ENCODE results near the gene CORO2B. TPM values are rescaled to one million over a fixed set of nuclear protein-coding genes. Genes with fewer than 3 reads are reported as not detected.

The CORO2B gene
- total and polyA plus RNA-seq, 8 donors, result 0.56 to 7.7 (median 1.7) TPM

GRCh38 chr15:68608844-68609232 is 30.0 kb downstream of the CORO2B start:
- WGBS, 2 donors, result 77 to 82% methylated on average over 4 of the region's 4 CpGs

GRCh38 chr15:68609629-68610028 is 30.8 kb downstream of the CORO2B start:
- DNase-seq (peak in 3 of 6 donors; percentile 22 to 45 (median 29)), ATAC-seq (peak in 3 of 4 donors; percentile 40 to 64 (median 46)), FAIRE-seq (no peak)
- no peaks in the 10 kb centered on the region for H3K27me3 ChIP-seq
- intact Hi-C loops (cut with DNase I), result no loop called here
- no peaks in the 10 kb centered on the region for H3K36me3 ChIP-seq
- no peaks in the 10 kb centered on the region for H3K9me3 ChIP-seq
- 79 to 85% methylated on average over 7 of the region's 7 CpGs for WGBS, 2 donors
- no peak overlapping the region for H3K4me3 ChIP-seq
- no peak overlapping the region for H3K27ac ChIP-seq
- H3K4me1 ChIP-seq, result peaks cover 0 to 4% (median 3%) of the 10 kb centered on the region in 3 donors
- no peak for TF ChIP-seq CTCF (IDR thresholded peaks at IDR 0.05)

More at GRCh38 chr15:68608844-68609232, 30.0 kb downstream of the CORO2B start:
- Histone ChIP-seq H3K4me3 (no peak overlapping the region), H3K9me3 (no peaks in the 10 kb centered on the region), H3K4me1 (peaks cover 0 to 4% (median 3%) of the 10 kb centered on the region in 3 donors), H3K27me3 (no peaks in the 10 kb centered on the region), H3K27ac (no peak overlapping the region), H3K36me3 (no peaks in the 10 kb centered on the region)
- intact Hi-C loops (cut with DNase I), result no loop called here
- TF ChIP-seq CTCF (IDR thresholded peaks at IDR 0.05), result no peak
- ATAC-seq (no peak), FAIRE-seq (no peak), DNase-seq (no peak)

GRCh38 chr15:68610825-68611224 is 32.0 kb downstream of the CORO2B start:
- Histone ChIP-seq H3K36me3 (no peaks in the 10 kb centered on the region), H3K27ac (no peak overlapping the region), H3K9me3 (no peaks in the 10 kb centered on the region), H3K4me1 (peaks cover 0 to 4% (median 3%) of the 10 kb centered on the region in 3 donors), H3K27me3 (no peaks in the 10 kb centered on the region), H3K4me3 (no peak overlapping the region)
- intact Hi-C loops (cut with DNase I), result no loop called here
- FAIRE-seq (no peak), ATAC-seq (no peak), DNase-seq (no peak)
- WGBS, 2 donors, result 66 to 81% methylated on average over 8 of the region's 8 CpGs
- no peak for TF ChIP-seq CTCF (IDR thresholded peaks at IDR 0.05)

GRCh38 chr15:68612503-68612902 is 33.7 kb downstream of the CORO2B start:
- ATAC-seq, result no peak
- Histone ChIP-seq H3K27me3 (no peaks in the 10 kb centered on the region), H3K36me3 (no peaks in the 10 kb centered on the region), H3K9me3 (no peaks in the 10 kb centered on the region), H3K27ac (no peak overlapping the region), H3K4me3 (no peak overlapping the region), H3K4me1 (peaks cover 0 to 4% (median 3%) of the 10 kb centered on the region in 3 donors)
- DNase-seq, result no peak
- 79 to 81% methylated on average over 3 of the region's 3 CpGs for WGBS, 2 donors
- intact Hi-C loops (cut with DNase I), result no loop called here
- TF ChIP-seq CTCF (IDR thresholded peaks at IDR 0.05), result no peak
- FAIRE-seq, result no peak

GRCh38 chr15:68612979-68613740 is 34.4 kb downstream of the CORO2B start:
- no peak for DNase-seq
- no peaks in the 10 kb centered on the region for H3K4me1 ChIP-seq
- H3K4me3 ChIP-seq, result no peak overlapping the region
- TF ChIP-seq CTCF (IDR thresholded peaks at IDR 0.05), result no peak
- no peak for ATAC-seq
- intact Hi-C loops (cut with DNase I), result no loop called here
- no peaks in the 10 kb centered on the region for H3K36me3 ChIP-seq
- H3K27me3 ChIP-seq, result no peaks in the 10 kb centered on the region
- H3K9me3 ChIP-seq, result no peaks in the 10 kb centered on the region
- FAIRE-seq, result no peak
- WGBS, 2 donors, result 79 to 85% methylated on average over 6 of the region's 6 CpGs
- H3K27ac ChIP-seq, result no peak overlapping the region

Data from pancreas (tissue), 10 donors.